Gastrocnemius medialis (tissue), 4 donors: ENCODE data around the gene ATG5. TPM values are rescaled to one million over a fixed set of nuclear protein-coding genes. Genes with fewer than 3 reads are reported as not detected.

Experiments used
- ATAC-seq, 2 donors: fragments of 150-250 bp; one replicate each; pipeline ENCODE4 v1.9.1; 2016
- DNase-seq, 2 donors: peaks; one replicate each; pipeline ENCODE4 v3.0.0-alpha.2; 2019
- H3K27ac ChIP-seq, 4 donors: fragments of 200-600 bp; sonication (generic); 1 replicate in 1 of 4; 2 replicates in 3 of 4; pipeline ENCODE4 v1.5.1; 2016 to 2018; ENCODE audit warnings: mild to moderate bottlenecking in 2 of 4, moderate library complexity in 1 of 4
- H3K27me3 ChIP-seq, 3 donors: fragments of 200-600 bp; sonication (generic) in 2 of 3; 1 replicate in 1 of 3; 2 replicates in 2 of 3; pipeline versions ENCODE4 v1.5.1 to v1.6.0; 2016 to 2019; ENCODE audit warnings: mild to moderate bottlenecking in 1 of 3, moderate library complexity in 1 of 3
- H3K36me3 ChIP-seq, 2 donors: fragments of 200-600 bp; sonication (generic) in 1 of 2; one replicate each; pipeline ENCODE4 v1.5.1; 2017 to 2018
- H3K4me1 ChIP-seq, 2 donors: fragments of 200-600 bp; sonication (generic) in 1 of 2; one replicate each; pipeline ENCODE4 v1.5.1; 2016 to 2017; ENCODE audit warnings: mild to moderate bottlenecking in 2 of 2
- H3K4me3 ChIP-seq, 4 donors: fragments of 200-600 bp; sonication (generic) in 3 of 4; 1 replicate in 1 of 4; 2 replicates in 3 of 4; pipeline ENCODE4 v1.5.1; 2016 to 2019; ENCODE audit warnings: mild to moderate bottlenecking in 2 of 4
- H3K9me3 ChIP-seq, 3 donors: fragments of 200-600 bp; sonication (generic) in 2 of 3; 1 replicate in 1 of 3; 2 replicates in 2 of 3; pipeline ENCODE4 v1.5.1; 2016 to 2019
- POLR2A ChIP-seq, 2 donors: fragments of 450-650 bp; IDR thresholded peaks; one replicate each; pipeline ENCODE4 v1.6.1; 2017; ENCODE audit warnings: antibody characterized with exemption in 2 of 2, mild to moderate bottlenecking in 2 of 2, moderate library complexity in 2 of 2
- in situ Hi-C, 4 donors: fragments of 200-750 bp; cut with MboI; loops; one replicate each; pipeline versions ENCODE4 v1.15.0 to v1.8.0; 2017; ENCODE audit warnings: low sequenced_read_pairs in 4 of 4
- intact Hi-C: fragments of 100-400 bp; cut with DNase I; formaldehyde crosslinking; loops from one replicate; pipeline ENCODE4 v1.15.1; 2023; ENCODE audit warnings: low total_unique reads
- total RNA-seq, 4 donors: library from RNA; depleted of rRNA; stranded (reverse); fragments of >200 nt; gene quantifications; one replicate each; pipeline versions ENCODE4 v1.1.0 to v1.2.3, GENCODE V29; 2016
- TF ChIP-seq, protein P1 (sequence below), 5 experiments: fragments of 450-650 bp in 3 of 5; fragments of 200-600 bp in 2 of 5; sonication (generic) in 2 of 5; IDR thresholded peaks in 4 of 5; conservative IDR thresholded peaks in 1 of 5; 1 replicate in 4 of 5; 2 replicates in 1 of 5; pipeline ENCODE4 v1.5.1; 2016 to 2019; ENCODE audit warnings: antibody characterized with exemption in 5 of 5, mild to moderate bottlenecking in 3 of 5, moderate library complexity in 3 of 5

ATG5 gene
- total RNA-seq, 4 donors from 2014 or later = 18.9 to 22.3 (median 20.1) TPM

DNA sequence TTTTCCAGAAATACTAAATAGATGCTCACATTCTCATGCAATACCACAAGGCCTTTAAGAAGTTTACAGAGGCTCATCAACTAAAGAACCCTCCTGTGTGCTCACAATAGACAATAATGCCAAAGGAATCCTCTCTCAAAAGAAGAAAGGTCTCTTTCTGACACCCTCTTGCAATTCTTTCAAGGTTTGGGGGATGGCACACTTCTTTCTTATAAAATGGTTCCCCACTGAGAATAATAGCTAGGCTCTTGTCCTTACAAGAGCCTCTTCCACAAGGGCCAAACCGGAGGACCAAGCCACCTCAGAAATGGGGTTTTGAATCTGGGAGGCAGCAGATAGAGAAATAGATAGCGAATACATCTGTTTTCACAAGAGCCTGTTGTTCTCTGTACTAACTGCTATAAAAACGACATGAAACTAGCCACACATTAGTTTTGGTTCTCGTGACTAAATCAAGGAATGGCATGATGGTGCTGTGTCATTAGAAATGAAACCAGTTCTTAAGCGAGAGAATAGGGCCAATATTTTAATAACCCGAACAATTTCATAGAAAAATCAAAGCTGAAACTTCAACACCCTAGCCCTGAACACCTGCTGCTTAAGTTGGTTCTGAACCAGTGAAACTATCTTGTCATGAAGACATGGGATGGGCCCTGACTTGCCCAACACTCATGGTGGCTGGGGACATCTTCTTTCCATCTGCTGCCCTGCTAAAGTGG lies 158.3 kb downstream of the ATG5 start:
- ATAC-seq = no peak
- Histone ChIP-seq H3K4me3 (no peak overlapping the region), H3K9me3 (no peaks in the 10 kb centered on the region), H3K27me3 (no peaks in the 10 kb centered on the region), H3K4me1 (no peaks in the 10 kb centered on the region), H3K36me3 (no peaks in the 10 kb centered on the region), H3K27ac (no peak overlapping the region)
- no peak for DNase-seq
- intact Hi-C loops (no loop called here), in situ Hi-C loops (no loop called here)
- TF ChIP-seq, protein P1, sequence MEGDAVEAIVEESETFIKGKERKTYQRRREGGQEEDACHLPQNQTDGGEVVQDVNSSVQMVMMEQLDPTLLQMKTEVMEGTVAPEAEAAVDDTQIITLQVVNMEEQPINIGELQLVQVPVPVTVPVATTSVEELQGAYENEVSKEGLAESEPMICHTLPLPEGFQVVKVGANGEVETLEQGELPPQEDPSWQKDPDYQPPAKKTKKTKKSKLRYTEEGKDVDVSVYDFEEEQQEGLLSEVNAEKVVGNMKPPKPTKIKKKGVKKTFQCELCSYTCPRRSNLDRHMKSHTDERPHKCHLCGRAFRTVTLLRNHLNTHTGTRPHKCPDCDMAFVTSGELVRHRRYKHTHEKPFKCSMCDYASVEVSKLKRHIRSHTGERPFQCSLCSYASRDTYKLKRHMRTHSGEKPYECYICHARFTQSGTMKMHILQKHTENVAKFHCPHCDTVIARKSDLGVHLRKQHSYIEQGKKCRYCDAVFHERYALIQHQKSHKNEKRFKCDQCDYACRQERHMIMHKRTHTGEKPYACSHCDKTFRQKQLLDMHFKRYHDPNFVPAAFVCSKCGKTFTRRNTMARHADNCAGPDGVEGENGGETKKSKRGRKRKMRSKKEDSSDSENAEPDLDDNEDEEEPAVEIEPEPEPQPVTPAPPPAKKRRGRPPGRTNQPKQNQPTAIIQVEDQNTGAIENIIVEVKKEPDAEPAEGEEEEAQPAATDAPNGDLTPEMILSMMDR (IDR thresholded peaks at IDR 0.05 in 4 of 5, conservative IDR thresholded peaks at IDR 0.05 in 1 of 5) = no peak
- no peak for TF ChIP-seq POLR2A (IDR thresholded peaks at IDR 0.05)

DNA sequence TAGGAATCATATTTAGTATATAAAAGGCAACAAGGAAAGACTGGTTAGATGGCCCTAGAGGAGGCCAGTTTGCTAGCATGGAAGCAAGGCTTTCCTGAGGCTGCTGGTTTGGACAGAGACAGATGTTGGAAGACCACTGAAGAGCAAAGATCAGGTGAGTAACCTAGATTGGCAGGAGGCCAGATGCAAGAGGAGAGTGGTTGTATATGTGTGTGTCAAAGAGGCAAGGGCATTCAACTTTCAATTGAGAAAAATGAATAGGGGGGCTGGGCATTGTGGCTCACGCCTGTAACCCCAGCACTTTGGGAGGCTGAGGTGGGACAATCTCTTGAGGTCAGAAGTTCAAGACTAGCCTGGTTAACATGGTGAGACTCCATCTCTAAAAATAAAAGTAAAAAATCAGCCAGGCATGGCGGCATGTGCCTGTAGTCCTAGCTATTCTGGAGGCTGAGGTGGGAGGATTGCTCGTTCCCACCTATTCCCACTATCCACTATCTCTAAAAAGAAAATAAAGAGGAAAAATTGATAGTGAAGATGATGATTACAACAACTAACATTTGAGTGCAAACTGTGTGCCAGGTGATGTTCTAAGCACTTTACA lies 159.6 kb downstream of the ATG5 start:
- no peaks in the 10 kb centered on the region for H3K36me3 ChIP-seq
- no peaks in the 10 kb centered on the region for H3K9me3 ChIP-seq
- H3K4me3 ChIP-seq = no peak overlapping the region
- TF ChIP-seq, protein P1 (IDR thresholded peaks at IDR 0.05 in 4 of 5, conservative IDR thresholded peaks at IDR 0.05 in 1 of 5) = no peak
- no peak for TF ChIP-seq POLR2A (IDR thresholded peaks at IDR 0.05)
- intact Hi-C loops (no loop called here), in situ Hi-C loops (no loop called here)
- DNase-seq = no peak
- H3K27ac ChIP-seq = no peak overlapping the region
- ATAC-seq = no peak
- no peaks in the 10 kb centered on the region for H3K4me1 ChIP-seq
- H3K27me3 ChIP-seq = no peaks in the 10 kb centered on the region

DNA sequence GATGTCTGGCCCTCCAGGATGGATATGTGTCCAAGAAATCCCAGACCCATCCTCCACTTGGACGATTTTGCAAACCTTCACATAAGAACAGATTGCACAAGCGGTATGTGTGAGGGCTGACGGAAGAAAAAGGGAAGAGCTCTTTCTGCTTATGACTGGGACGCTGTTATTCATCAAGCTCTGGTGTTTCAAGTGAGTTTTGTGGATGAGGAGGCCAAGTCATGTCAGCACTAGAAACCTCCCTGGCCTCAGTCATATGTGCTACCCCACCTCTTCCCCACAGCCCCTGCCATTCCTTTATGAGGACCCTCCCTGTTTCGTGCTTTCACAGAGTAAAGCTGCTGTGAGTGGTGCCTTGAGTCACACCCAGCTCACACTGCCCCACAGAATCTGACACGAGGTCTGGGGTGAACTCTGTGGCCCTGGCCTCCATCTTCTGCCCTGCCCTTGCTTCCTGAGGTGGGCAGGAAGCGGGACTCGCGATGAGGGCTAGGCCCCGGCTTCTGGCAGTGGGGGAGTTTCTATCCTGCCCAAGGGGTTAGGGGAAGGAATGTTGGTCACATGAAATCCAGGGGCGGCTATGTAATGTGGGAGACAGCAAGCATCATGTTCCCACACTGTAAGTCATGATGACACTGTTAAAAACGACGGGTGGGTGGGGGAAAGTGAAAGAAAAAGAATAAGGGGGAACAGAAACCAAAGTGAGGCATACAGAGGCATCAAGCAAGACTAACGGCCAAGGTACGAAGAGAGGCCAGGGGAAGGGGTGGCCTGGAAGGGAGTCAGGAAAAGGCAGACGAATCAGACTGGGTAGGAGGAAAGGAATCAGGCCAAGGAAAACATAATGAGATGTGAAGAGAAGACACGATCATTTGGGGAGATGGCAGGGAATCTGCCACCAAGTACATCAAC lies 161.3 kb downstream of the ATG5 start:
- H3K4me1 ChIP-seq = no peaks in the 10 kb centered on the region
- H3K36me3 ChIP-seq = no peaks in the 10 kb centered on the region
- no peaks in the 10 kb centered on the region for H3K9me3 ChIP-seq
- H3K27me3 ChIP-seq = no peaks in the 10 kb centered on the region
- intact Hi-C loops (no loop called here), in situ Hi-C loops (no loop called here)
- ATAC-seq = peak; percentile 66 to 71
- peak overlapping the region in 3 of 4 donors; percentile 3 to 52 (median 37) for H3K27ac ChIP-seq
- DNase-seq = peak; percentile 16 to 38
- no peak overlapping the region for H3K4me3 ChIP-seq
- TF ChIP-seq, protein P1 (IDR thresholded peaks at IDR 0.05 in 4 of 5, conservative IDR thresholded peaks at IDR 0.05 in 1 of 5) = no peak
- TF ChIP-seq POLR2A (IDR thresholded peaks at IDR 0.05) = no peak

DNA sequence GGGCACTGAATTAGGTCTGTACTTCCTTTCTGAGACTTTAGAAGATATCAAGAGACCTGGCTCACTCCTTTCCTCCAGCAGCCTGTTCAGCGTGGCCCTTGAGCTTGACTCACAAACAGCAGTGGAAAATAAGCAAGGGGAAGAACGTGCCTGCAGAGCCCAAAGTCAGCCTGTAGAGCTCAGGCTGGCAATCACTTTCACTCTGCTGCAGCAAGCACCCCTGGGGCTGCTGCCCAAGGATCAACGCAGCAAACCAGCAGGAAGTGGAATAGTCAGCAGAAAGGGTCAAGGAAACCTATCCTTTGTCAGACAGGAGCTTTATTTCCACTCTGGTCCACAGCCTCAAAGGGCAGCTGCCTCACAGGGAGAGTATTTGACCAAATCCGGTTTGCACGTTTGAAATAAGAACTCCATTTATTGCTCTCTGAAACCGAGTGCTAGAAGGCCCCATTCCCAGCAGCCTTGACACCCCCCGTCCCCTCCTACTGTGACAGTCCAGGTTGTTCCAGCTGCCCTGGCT lies 162.1 kb downstream of the ATG5 start:
- Histone ChIP-seq H3K27me3 (no peaks in the 10 kb centered on the region), H3K9me3 (no peaks in the 10 kb centered on the region), H3K27ac (peak overlapping the region in 2 of 4 donors; percentile 9 to 37), H3K4me3 (no peak overlapping the region), H3K36me3 (no peaks in the 10 kb centered on the region), H3K4me1 (no peaks in the 10 kb centered on the region)
- ATAC-seq = peak in 1 of 2 donors; percentile 25
- in situ Hi-C loops (no loop called here), intact Hi-C loops (no loop called here)
- DNase-seq = no peak
- TF ChIP-seq, protein P1 (IDR thresholded peaks at IDR 0.05 in 4 of 5, conservative IDR thresholded peaks at IDR 0.05 in 1 of 5) = no peak
- TF ChIP-seq POLR2A (IDR thresholded peaks at IDR 0.05) = no peak
